ENCODE data around the gene DBF4. TPM values are rescaled to one million over a fixed set of nuclear protein-coding genes. Genes with fewer than 3 reads are reported as not detected.

DBF4 gene
- total RNA-seq, 1 experiment from 2014 or later, result 62.8 TPM

DNA sequence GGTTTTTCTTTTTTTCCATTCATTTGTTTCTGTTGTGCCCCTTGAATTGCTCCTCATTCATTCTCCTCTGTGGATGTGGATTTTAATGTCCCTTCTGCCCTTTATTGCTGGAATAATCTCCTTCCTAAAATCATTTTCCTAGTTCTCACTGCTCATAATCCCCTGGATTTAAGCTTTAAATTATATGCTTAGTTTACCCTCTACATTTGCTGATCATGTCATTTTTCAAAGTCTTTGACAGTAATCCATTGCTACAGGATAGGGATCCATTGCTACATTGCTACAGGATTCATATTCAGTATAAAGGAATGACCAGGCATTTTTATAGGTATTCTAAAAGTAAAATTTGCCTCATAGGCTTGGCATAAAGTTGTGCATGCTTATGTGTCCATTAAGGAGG is 72.1 kb downstream of the DBF4 start:
- H3K27me3 ChIP-seq (replicated peaks; ENCODE audit: control insufficient read depth, insufficient read depth, low read length), result no peaks in the 10 kb centered on the region
- no peak for DNase-seq
- no peaks in the 10 kb centered on the region for H3K27me3 Mint-ChIP-seq (ENCODE audit: insufficient read depth, unreplicated experiment)
- intact Hi-C loops (cut with micrococcal nuclease; ENCODE audit: unreplicated experiment), result no loop called here
- CTCF ChIA-PET, result no interaction called here
- H3K4me1 Mint-ChIP-seq (ENCODE audit: low read depth, unreplicated experiment), result peaks cover 11% of the 10 kb centered on the region
- POLR2A ChIA-PET, result no interaction called here
- no peak overlapping the region for H3K4me3 ChIP-seq (ENCODE audit: low read depth, low read length)
- TF ChIP-seq, protein P1, sequence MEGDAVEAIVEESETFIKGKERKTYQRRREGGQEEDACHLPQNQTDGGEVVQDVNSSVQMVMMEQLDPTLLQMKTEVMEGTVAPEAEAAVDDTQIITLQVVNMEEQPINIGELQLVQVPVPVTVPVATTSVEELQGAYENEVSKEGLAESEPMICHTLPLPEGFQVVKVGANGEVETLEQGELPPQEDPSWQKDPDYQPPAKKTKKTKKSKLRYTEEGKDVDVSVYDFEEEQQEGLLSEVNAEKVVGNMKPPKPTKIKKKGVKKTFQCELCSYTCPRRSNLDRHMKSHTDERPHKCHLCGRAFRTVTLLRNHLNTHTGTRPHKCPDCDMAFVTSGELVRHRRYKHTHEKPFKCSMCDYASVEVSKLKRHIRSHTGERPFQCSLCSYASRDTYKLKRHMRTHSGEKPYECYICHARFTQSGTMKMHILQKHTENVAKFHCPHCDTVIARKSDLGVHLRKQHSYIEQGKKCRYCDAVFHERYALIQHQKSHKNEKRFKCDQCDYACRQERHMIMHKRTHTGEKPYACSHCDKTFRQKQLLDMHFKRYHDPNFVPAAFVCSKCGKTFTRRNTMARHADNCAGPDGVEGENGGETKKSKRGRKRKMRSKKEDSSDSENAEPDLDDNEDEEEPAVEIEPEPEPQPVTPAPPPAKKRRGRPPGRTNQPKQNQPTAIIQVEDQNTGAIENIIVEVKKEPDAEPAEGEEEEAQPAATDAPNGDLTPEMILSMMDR (IDR thresholded peaks at IDR 0.05; ENCODE audit: insufficient read depth in 1 of 2, low read depth in 1 of 2, low read length in 1 of 2, severe bottlenecking in 1 of 2, unreplicated experiment in 1 of 2), result no peak
- no peaks in the 10 kb centered on the region for H3K4me1 ChIP-seq
- no peaks in the 10 kb centered on the region for H3K9me3 ChIP-seq
- no peak overlapping the region for H3K4me3 Mint-ChIP-seq (ENCODE audit: unreplicated experiment)
- H3K36me3 ChIP-seq (ENCODE audit: control insufficient read depth, insufficient read depth, low read length), result no peaks in the 10 kb centered on the region
- no peaks in the 10 kb centered on the region for H3K36me3 Mint-ChIP-seq (ENCODE audit: insufficient read depth, unreplicated experiment)
- BruUV-seq (replicated peaks), result no TSS peak
- H3K9me3 Mint-ChIP-seq (ENCODE audit: unreplicated experiment), result no peaks in the 10 kb centered on the region
- H3K27ac Mint-ChIP-seq (ENCODE audit: unreplicated experiment), result no peak overlapping the region

Other genes with a start within 250 kb of the DBF4 start
- gene RUNDC3B, start 248.1 kb upstream of the DBF4 start, total RNA-seq (2022), result 0.19 and 0.32 TPM in 2 replicates
- gene SLC25A40, start 133 bp upstream of the DBF4 start, total RNA-seq (2022), result 21.1 and 21.8 TPM in 2 replicates
- gene ADAM22, start 57.8 kb downstream of the DBF4 start, total RNA-seq (2022), result 10.1 and 15.7 TPM in 2 replicates

Measured in Caco-2 (cell line).